Left ventricle myocardium inferior (tissue), 1 donor: ENCODE measurements around the gene MTCH2. TPM values are rescaled to one million over a fixed set of nuclear protein-coding genes. Genes with fewer than 3 reads are reported as not detected.
A peak's percentile ranks its signal among the peaks of the same experiment; 100 is the strongest.
"Not testable (repeated sequence)": the region's sequence is repeated elsewhere in the genome, so short reads cannot be mapped to it uniquely, and the experiment has no call there.

Experiments
- DNase-seq: peaks from one replicate; pipeline ENCODE4 v3.0.0-alpha.2; 2020
- H3K27ac ChIP-seq: fragments of 200-600 bp; replicated peaks from 2 replicates; pipeline ENCODE4 v1.8.0; 2021
- H3K27me3 ChIP-seq: fragments of 200-600 bp; 2 replicates; pipeline ENCODE4 v1.8.0; 2021; ENCODE audit warnings: low read depth
- H3K36me3 ChIP-seq: fragments of 200-600 bp; 2 replicates; pipeline ENCODE4 v1.8.0; 2021
- H3K4me1 ChIP-seq: fragments of 200-600 bp; 2 replicates; pipeline ENCODE4 v1.8.0; 2021
- H3K4me3 ChIP-seq: fragments of 200-600 bp; 2 replicates; pipeline ENCODE4 v1.8.0; 2021; ENCODE audit warnings: mild to moderate bottlenecking, moderate library complexity
- H3K9me3 ChIP-seq: fragments of 200-600 bp; replicated peaks from 2 replicates; pipeline ENCODE4 v1.8.0; 2021
- CTCF ChIP-seq: fragments of 200-600 bp; IDR thresholded peaks from 2 replicates; pipeline ENCODE4 v1.8.0; 2021; ENCODE audit warnings: antibody characterized with exemption, mild to moderate bottlenecking, borderline replicate concordance
- intact Hi-C: fragments of 100-400 bp; cut with micrococcal nuclease; formaldehyde crosslinking; loops from one replicate; pipeline ENCODE4 v1.11.0; 2022
- total RNA-seq: library from RNA; stranded (reverse); fragmentation: NEBNext Ultra II Directional; extraction: Animal tissue kit (Norgen Biotek cat#: 25700); gene quantifications from one replicate; pipeline ENCODE4 v1.2.1, GENCODE V29; 2021
- donor health status: DM: no; HTN: yes; CAD: no; lungs with severe emphysema.

Gene MTCH2
- total RNA-seq, 1 donor from 2014 or later = 93.7 TPM

GRCh38 chr11:47651818-47652469 lies 9.6 kb upstream of the MTCH2 start:
- Histone ChIP-seq H3K9me3 (peaks cover 14% of the 10 kb centered on the region), H3K4me1 (no peaks in the 10 kb centered on the region), H3K27ac (no peak overlapping the region), H3K27me3 (no peaks in the 10 kb centered on the region), H3K36me3 (no peaks in the 10 kb centered on the region), H3K4me3 (no peak overlapping the region)
- TF ChIP-seq CTCF = no peak
- DNase-seq = no peak
- intact Hi-C loops = no loop called here

- Histone ChIP-seq H3K4me1 (no peaks in the 10 kb centered on the region), H3K4me3 (no peak overlapping the region), H3K27me3 (no peaks in the 10 kb centered on the region), H3K27ac (no peak overlapping the region), H3K36me3 (no peaks in the 10 kb centered on the region), H3K9me3 (peaks cover 14% of the 10 kb centered on the region)
- DNase-seq = no peak
- intact Hi-C loops = no loop called here
- no peak for TF ChIP-seq CTCF
Measured at GRCh38 chr11:47649276-47649675, 6.9 kb upstream of the MTCH2 start.

- TF ChIP-seq CTCF = no peak
- no peaks in the 10 kb centered on the region for H3K9me3 ChIP-seq
- H3K36me3 ChIP-seq = no peaks in the 10 kb centered on the region
- intact Hi-C loops = no loop called here
- no peak for DNase-seq
- no peak overlapping the region for H3K27ac ChIP-seq
- no peak overlapping the region for H3K4me3 ChIP-seq
- H3K27me3 ChIP-seq = no peaks in the 10 kb centered on the region
- H3K4me1 ChIP-seq = peaks cover 13% of the 10 kb centered on the region
Measured at GRCh38 chr11:47646019-47646418, 3.7 kb upstream of the MTCH2 start.

GRCh38 chr11:47645500-47645899 lies 3.1 kb upstream of the MTCH2 start:
- Histone ChIP-seq H3K4me3 (no peak overlapping the region), H3K4me1 (peaks cover 18% of the 10 kb centered on the region), H3K9me3 (no peaks in the 10 kb centered on the region), H3K27ac (no peak overlapping the region), H3K36me3 (no peaks in the 10 kb centered on the region), H3K27me3 (no peaks in the 10 kb centered on the region)
- intact Hi-C loops = no loop called here
- TF ChIP-seq CTCF = no peak
- no peak for DNase-seq

GRCh38 chr11:47641600-47642098 lies 710 bp downstream of the MTCH2 start:
- Histone ChIP-seq H3K9me3 (no peaks in the 10 kb centered on the region), H3K27me3 (no peaks in the 10 kb centered on the region), H3K4me3 (peak overlapping the region; percentile 87), H3K4me1 (peaks cover 19% of the 10 kb centered on the region), H3K27ac (peak overlapping the region; percentile 93), H3K36me3 (peaks cover 23% of the 10 kb centered on the region)
- intact Hi-C loops = no loop called here
- DNase-seq = no peak
- TF ChIP-seq CTCF = no peak

GRCh38 chr11:47640506-47640905 lies 1.9 kb downstream of the MTCH2 start:
- Histone ChIP-seq H3K4me3 (peak overlapping the region; percentile 87), H3K36me3 (peaks cover 27% of the 10 kb centered on the region), H3K4me1 (peaks cover 19% of the 10 kb centered on the region)
- DNase-seq, H3K27me3 ChIP-seq, H3K27ac ChIP-seq, intact Hi-C loops, H3K9me3 ChIP-seq: not testable (repeated sequence)

GRCh38 chr11:47636331-47636730 lies 6.0 kb downstream of the MTCH2 start:
- H3K27me3 ChIP-seq, H3K4me3 ChIP-seq, DNase-seq, intact Hi-C loops, H3K9me3 ChIP-seq, H3K27ac ChIP-seq: not testable (repeated sequence)
- Histone ChIP-seq H3K36me3 (peaks cover 67% of the 10 kb centered on the region), H3K4me1 (peaks cover 13% of the 10 kb centered on the region)
